Measurements from ENCODE around the gene DEF6. TPM values are rescaled to one million over a fixed set of nuclear protein-coding genes. Genes with fewer than 3 reads are reported as not detected.

Gene DEF6, protein sequence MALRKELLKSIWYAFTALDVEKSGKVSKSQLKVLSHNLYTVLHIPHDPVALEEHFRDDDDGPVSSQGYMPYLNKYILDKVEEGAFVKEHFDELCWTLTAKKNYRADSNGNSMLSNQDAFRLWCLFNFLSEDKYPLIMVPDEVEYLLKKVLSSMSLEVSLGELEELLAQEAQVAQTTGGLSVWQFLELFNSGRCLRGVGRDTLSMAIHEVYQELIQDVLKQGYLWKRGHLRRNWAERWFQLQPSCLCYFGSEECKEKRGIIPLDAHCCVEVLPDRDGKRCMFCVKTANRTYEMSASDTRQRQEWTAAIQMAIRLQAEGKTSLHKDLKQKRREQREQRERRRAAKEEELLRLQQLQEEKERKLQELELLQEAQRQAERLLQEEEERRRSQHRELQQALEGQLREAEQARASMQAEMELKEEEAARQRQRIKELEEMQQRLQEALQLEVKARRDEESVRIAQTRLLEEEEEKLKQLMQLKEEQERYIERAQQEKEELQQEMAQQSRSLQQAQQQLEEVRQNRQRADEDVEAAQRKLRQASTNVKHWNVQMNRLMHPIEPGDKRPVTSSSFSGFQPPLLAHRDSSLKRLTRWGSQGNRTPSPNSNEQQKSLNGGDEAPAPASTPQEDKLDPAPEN
- total RNA-seq (2021; fragmentation: NEBNext Ultra II Directional; extraction: Animal tissue kit (Norgen Biotek cat#: 25700)) (4.1 and 4.5 TPM in 2 replicates), polyA plus RNA-seq (2011; rRNA removed) (3.3 and 4.8 TPM in 2 replicates), polyA minus RNA-seq (2011; rRNA and poly(A)+ RNA removed) (2.3 and 3.5 TPM in 2 replicates)
- polyA plus RNA-seq (2011; cell fraction: cytosol; rRNA removed) = 7.2 TPM
- polyA plus RNA-seq (2011; cell fraction: nucleus; rRNA removed) = 10.3 TPM
- 2.7 to 5.1 TPM (median 4.5 TPM) in 4 replicates for polyA plus RNA-seq (2012, experiment 1 of 2)
- polyA plus RNA-seq (2012, experiment 2 of 2) = 2.9 TPM
- polyA plus RNA-seq (2013, experiment 1 of 2) = 4.4 TPM
- polyA plus RNA-seq (2013, experiment 2 of 2) = 4.6 TPM
- polyA minus RNA-seq (2011; cell fraction: cytosol; rRNA and poly(A)+ RNA removed) = 1.6 TPM
- 3.0 TPM for polyA minus RNA-seq (2011; cell fraction: nucleus; rRNA and poly(A)+ RNA removed)
- long read RNA-seq, experiment 1, partial matches to known transcripts = 3 of 3 reads
- long read RNA-seq, experiment 1, other reads (novel, unspliced or antisense) = 0 of 3 reads
- long read RNA-seq, experiment 2, partial matches to known transcripts = 0 of 1 reads
- long read RNA-seq, experiment 2, other reads (novel, unspliced or antisense) = 1 of 1 reads

DNA sequence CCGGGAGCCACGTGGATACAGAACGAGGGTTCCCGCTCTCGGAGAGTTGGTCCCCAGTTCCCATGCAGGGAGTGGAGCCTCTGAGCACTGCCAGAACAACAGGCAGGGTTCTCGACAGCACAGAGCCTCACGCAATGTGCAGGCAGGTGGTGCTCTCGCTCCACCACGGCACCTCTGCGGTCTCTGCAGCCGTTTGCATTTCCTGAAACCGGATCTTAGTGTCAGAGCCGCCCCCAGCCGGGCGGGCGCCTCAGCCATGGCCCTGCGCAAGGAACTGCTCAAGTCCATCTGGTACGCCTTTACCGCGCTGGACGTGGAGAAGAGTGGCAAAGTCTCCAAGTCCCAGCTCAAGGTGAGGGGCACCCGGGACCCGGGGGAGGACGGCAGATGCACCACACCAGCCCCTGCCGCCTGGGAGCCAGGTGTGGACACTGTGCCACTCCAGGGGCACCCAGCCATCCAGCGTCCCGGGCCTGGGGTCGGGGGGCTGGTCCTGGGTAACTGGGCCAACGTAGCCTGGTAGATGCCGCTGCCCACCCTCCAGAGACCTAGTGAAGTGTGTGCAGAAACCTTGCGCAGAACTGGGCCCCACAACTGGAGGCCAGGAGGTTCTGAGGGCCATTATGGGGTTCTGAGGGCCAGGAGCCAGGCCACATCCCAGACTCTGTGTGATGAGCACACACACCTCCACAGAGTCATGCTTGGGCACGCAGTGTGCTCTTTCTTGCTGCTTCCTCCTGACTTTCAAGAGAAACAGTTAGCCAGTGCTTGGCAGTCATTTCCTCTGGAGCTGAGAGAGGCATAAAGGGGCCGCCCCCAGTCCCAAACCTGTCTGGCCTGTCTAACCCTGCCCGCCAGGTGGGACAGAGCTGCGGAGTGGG, at the start of gene DEF6:
TSS of gene DEF6 (plus strand) at position 218 of the 881 bp plus-strand sequence. CDS start at position 257, 39 bp downstream.
- FAIRE-seq = peak; percentile 81
- peak; percentile 83 to 85 for DNase-seq (ENCODE audit: low read depth in 1 of 2, low spot score in 2 of 2)
- peak within 1 kb of the TSS; percentile 76; the same call in 1 of the 2 replicates for H2BK12ac ChIP-seq (ENCODE audit: low read depth, low read length)
- peak within 1 kb of the TSS; percentile 75; the same call in 1 of the 2 replicates for H4K8ac ChIP-seq (ENCODE audit: extremely low read depth, insufficient read depth, low read length)
- peak within 1 kb of the TSS; percentile 99 for H2BK15ac ChIP-seq (ENCODE audit: low read length)
- H3K9ac ChIP-seq (replicated peaks in 1 of 4; ENCODE audit: extremely low read depth in 1 of 4, low read depth in 3 of 4, low read length in 3 of 4) = no peak within 1 kb of the TSS
- peak within 1 kb of the TSS; percentile 4 to 65; a peak in 3 of 4 replicates for H3K4me2 ChIP-seq (ENCODE audit: insufficient read depth in 1 of 2, low read depth in 2 of 2, low read length in 2 of 2)
- H3K23ac ChIP-seq (ENCODE audit: insufficient read length) = no peak within 1 kb of the TSS
- no peaks in the 10 kb centered on the region; the same call in 1 of the 2 replicates for H3K79me1 ChIP-seq (ENCODE audit: low read depth, low read length)
- no peak within 1 kb of the TSS for H4K5ac ChIP-seq (ENCODE audit: insufficient read length, low read depth, low read length)
- no peaks in the 10 kb centered on the region for H4K20me1 ChIP-seq (replicated peaks in 1 of 2; ENCODE audit: control insufficient read depth in 1 of 2, insufficient read depth in 2 of 2, low read length in 2 of 2)
- H3K4me3 ChIP-seq (ENCODE audit: extremely low read depth in 1 of 4, insufficient read depth in 2 of 4, low read depth in 3 of 4, low read length in 4 of 4) = peak within 1 kb of the TSS in 1 of 4 experiments; percentile 49; a peak in 2 of 8 replicates
- no peak within 1 kb of the TSS for H2BK120ac ChIP-seq (replicated peaks; ENCODE audit: low read depth, low read length)
- peak within 1 kb of the TSS; percentile 57 for H2AK5ac ChIP-seq (ENCODE audit: low read depth, low read length)
- H2AFZ ChIP-seq (ENCODE audit: low read length) = no peak within 1 kb of the TSS; the same call in 1 of the 2 replicates
- peaks cover 0 to 2% (median 2%) of the 10 kb centered on the region in 4 experiments; a peak in 2 of 8 replicates for H3K36me3 ChIP-seq (ENCODE audit: control insufficient read depth in 2 of 4, insufficient read depth in 4 of 4, low read length in 3 of 4)
- H3K9me3 ChIP-seq (ENCODE audit: insufficient read depth in 2 of 2, low read depth in 1 of 2, low read length in 1 of 2) = no peaks in the 10 kb centered on the region
- POLR2A ChIA-PET (ENCODE audit: partially characterized antibody) = interaction anchor here (0.6 to 6.5 kb wide), 9 partner anchors 10 to 176 kb away, joined by 3 to 40 read pairs (median 5); partner anchors contain the start of genes PPARD and RPL10A
- H3K4me1 ChIP-seq (replicated peaks in 1 of 4; ENCODE audit: control insufficient read depth in 3 of 4, insufficient read depth in 4 of 4, low read length in 3 of 4) = peaks cover 4 to 14% (median 11%) of the 10 kb centered on the region in 4 experiments
- H3K23me2 ChIP-seq (ENCODE audit: low read depth, low read length) = no peaks in the 10 kb centered on the region; the same call in 1 of the 2 replicates
- 41% methylated on average over 32 of the region's 35 CpGs; no CpG with 5 or more reads in 1 of the 2 experiments for WGBS, 2 experiments (ENCODE audit: extremely low coverage in 1 of 2, insufficient coverage in 1 of 2, insufficient read length in 1 of 2, insufficient replicate concordance in 2 of 2, low coverage in 1 of 2, low lambda C conversion rate in 2 of 2, missing lambda C conversion rate in 1 of 2)
- no peak within 1 kb of the TSS for H3K56ac ChIP-seq (replicated peaks; ENCODE audit: insufficient read length, low read depth, low read length)
- H3K27ac ChIP-seq (ENCODE audit: low read depth, low read length) = no peak within 1 kb of the TSS
- no peaks in the 10 kb centered on the region for H3K79me2 ChIP-seq (ENCODE audit: control insufficient read depth in 1 of 2, insufficient read depth in 2 of 2, low read length in 2 of 2)
- no peak within 1 kb of the TSS for H3K14ac ChIP-seq (ENCODE audit: insufficient read length)
- no peaks in the 10 kb centered on the region for H3K27me3 ChIP-seq (replicated peaks in 1 of 4; ENCODE audit: control insufficient read depth in 3 of 4, extremely low read depth in 1 of 4, insufficient read depth in 3 of 4, low read length in 3 of 4)
- H3K4ac ChIP-seq (replicated peaks; ENCODE audit: insufficient read length, low read depth, low read length) = no peak within 1 kb of the TSS
- H2BK20ac ChIP-seq (ENCODE audit: low read length) = peak within 1 kb of the TSS; percentile 2
- CTCF ChIA-PET (ENCODE audit: partially characterized antibody) = interaction anchor here (0.7 to 20.6 kb wide), 28 partner anchors 8 to 415 kb away, joined by 3 to 358 read pairs (median 4); partner anchors contain the start of genes FANCE, PPARD and RPL10A
- peak within 1 kb of the TSS; percentile 51 for H3K18ac ChIP-seq (ENCODE audit: extremely low read depth, low read length)
- peak within 1 kb of the TSS; percentile 18 for H4K91ac ChIP-seq (replicated peaks; ENCODE audit: insufficient read length, low read length)
- peak within 1 kb of the TSS; percentile 79; the same call in 1 of the 2 replicates for H2BK5ac ChIP-seq (ENCODE audit: low read depth, low read length)
- TF ChIP-seq E2F6 (IDR thresholded peaks at IDR 0.05) = peak; percentile 99
- TF ChIP-seq SIN3A (conservative IDR thresholded peaks at IDR 0.05 in 1 of 2, IDR thresholded peaks at IDR 0.05 in 1 of 2; ENCODE audit: low read depth in 1 of 2, low read length in 2 of 2) = peak; percentile 55 to 59; a peak in 1 of 4 replicates
- TF ChIP-seq ASH2L (IDR thresholded peaks at IDR 0.05; ENCODE audit: low read length) = peak; percentile 19
